A549 (cell line): ENCODE results near the gene TUBD1. TPM values are rescaled to one million over a fixed set of nuclear protein-coding genes. Genes with fewer than 3 reads are reported as not detected.
A peak's percentile ranks its signal among the peaks of the same experiment; 100 is the strongest.

Experiments used
- BCL3 ChIP-seq: fragments of >200 bp; sonication (Bioruptor Twin); formaldehyde crosslinking; IDR thresholded peaks from 3 replicates; pipeline ENCODE4 v1.6.1; 2016
- BHLHE40 ChIP-seq: IDR thresholded peaks from 2 replicates; pipeline ENCODE4 v1.6.1; 2012; ENCODE audit warnings: low read depth, low read length, inconsistent platforms
- CHD2 ChIP-seq: fragments of 150-350 bp; IDR thresholded peaks from 2 replicates; pipeline ENCODE4 v1.6.1; 2014; ENCODE audit warnings: low read length; ENCODE audit not compliant: partially characterized antibody
- CHD4 ChIP-seq: fragments of 200-600 bp; sonication (generic); IDR thresholded peaks from 2 replicates; pipeline ENCODE4 v1.6.1; 2016; ENCODE audit warnings: antibody characterized with exemption, mild to moderate bottlenecking, borderline replicate concordance
- CTCF ChIP-seq: fragments of >200 bp; sonication (Bioruptor Twin); formaldehyde crosslinking; IDR thresholded peaks from 3 replicates; pipeline ENCODE4 v1.5.1; 2016
- EHMT2 ChIP-seq: fragments of 200-600 bp; sonication (generic); IDR thresholded peaks from 2 replicates; pipeline ENCODE4 v1.6.1; 2016; ENCODE audit warnings: antibody characterized with exemption, low read depth, mild to moderate bottlenecking, moderate library complexity
- EP300 ChIP-seq, 2 experiments: fragments of >200 bp; sonication (Bioruptor Twin); formaldehyde crosslinking; IDR thresholded peaks; 2 replicates in 1 of 2; 3 replicates in 1 of 2; pipeline ENCODE4 v1.6.1; 2016 to 2017
- FOXS1 ChIP-seq: fragments of 250-450 bp; sonication (Bioruptor Pico); IDR thresholded peaks from 2 replicates; pipeline ENCODE4 v1.5.0; 2020; ENCODE audit warnings: mild to moderate bottlenecking, moderate library complexity
- HDAC2 ChIP-seq: fragments of 200-600 bp; sonication (generic); IDR thresholded peaks from 2 replicates; pipeline ENCODE4 v1.6.1; 2016
- HES2 ChIP-seq: fragments of >200 bp; sonication (Bioruptor Twin); formaldehyde crosslinking; IDR thresholded peaks from 2 replicates; pipeline ENCODE4 v1.6.1; 2016
- HEYL ChIP-seq: fragments of 250-450 bp; sonication (Bioruptor Pico); IDR thresholded peaks from 2 replicates; pipeline ENCODE4 v1.8.0; 2021; ENCODE audit warnings: mild to moderate bottlenecking, moderate library complexity
- HMGXB4 ChIP-seq: fragments of 250-450 bp; sonication (Bioruptor Pico); IDR thresholded peaks from 2 replicates; pipeline ENCODE4 v1.5.0; 2021; ENCODE audit warnings: mild to moderate bottlenecking, moderate library complexity, borderline replicate concordance
- JUN ChIP-seq, 2 experiments: fragments of >200 bp; sonication (Bioruptor Twin); formaldehyde crosslinking; IDR thresholded peaks; 2 replicates in 1 of 2; 3 replicates in 1 of 2; pipeline ENCODE4 v1.6.1; 2016 to 2017
- KDM1A ChIP-seq: fragments of 200-600 bp; sonication (generic); IDR thresholded peaks from 2 replicates; pipeline ENCODE4 v1.6.1; 2016; ENCODE audit warnings: low read depth, mild to moderate bottlenecking
- KDM5A ChIP-seq: fragments of 200-600 bp; sonication (generic); IDR thresholded peaks from 2 replicates; pipeline ENCODE4 v1.6.1; 2016; ENCODE audit warnings: antibody characterized with exemption, mild to moderate bottlenecking
- MAX ChIP-seq: IDR thresholded peaks from 2 replicates; pipeline ENCODE4 v1.6.1; 2012
- NFE2L2 ChIP-seq: fragments of 150-350 bp; conservative IDR thresholded peaks from 2 replicates; pipeline ENCODE4 v1.6.1; 2014; ENCODE audit warnings: low read length
- NPAS2 ChIP-seq: fragments of 250-450 bp; sonication (Bioruptor Pico); IDR thresholded peaks from 2 replicates; pipeline ENCODE4 v1.8.0; 2022; ENCODE audit warnings: mild to moderate bottlenecking, moderate library complexity, borderline replicate concordance
- POLR2AphosphoS2 ChIP-seq: conservative IDR thresholded peaks from 2 replicates; pipeline ENCODE4 v1.6.1; 2012; ENCODE audit warnings: low read length, improper control_type of control experiment, inconsistent platforms
- RFX5 ChIP-seq: fragments of 450-650 bp; IDR thresholded peaks from 2 replicates; pipeline ENCODE4 v1.7.1; 2014; ENCODE audit warnings: antibody characterized with exemption, mild to moderate bottlenecking, moderate library complexity
- RNF2 ChIP-seq: fragments of 200-600 bp; sonication (generic); IDR thresholded peaks from 2 replicates; pipeline ENCODE4 v1.6.1; 2016; ENCODE audit warnings: low read depth, mild to moderate bottlenecking, antibody characterized with exemption, moderate library complexity, borderline replicate concordance
- ZC3H11A ChIP-seq: fragments of 450-650 bp; IDR thresholded peaks from 2 replicates; pipeline ENCODE4 v1.6.1; 2014; ENCODE audit warnings: antibody characterized with exemption, mild to moderate bottlenecking
- ZFP36 ChIP-seq: fragments of 450-650 bp; IDR thresholded peaks from 2 replicates; pipeline ENCODE4 v1.6.1; 2014; ENCODE audit warnings: borderline replicate concordance; ENCODE audit not compliant: partially characterized antibody
- ZNF302 ChIP-seq: fragments of 250-450 bp; sonication (Bioruptor Pico); IDR thresholded peaks from 2 replicates; pipeline ENCODE4 v1.9.0; 2021; ENCODE audit warnings: inconsistent platforms, mild to moderate bottlenecking, moderate library complexity
- ZSCAN20 ChIP-seq: fragments of 250-450 bp; sonication (Bioruptor Pico); IDR thresholded peaks from 2 replicates; pipeline ENCODE4 v1.8.0; 2022; ENCODE audit warnings: mild to moderate bottlenecking, moderate library complexity
- polyA plus RNA-seq, 4 experiments: library from polyadenylated mRNA; depleted of rRNA in 3 of 4; stranded (reverse); fragments of >200 nt; fragmentation: RNase III in 1 of 4; extraction: RNeasy Plus Mini Kit Qiagen cat#74134 plus additional on column Dnase treatment in 1 of 4; gene quantifications; 2 replicates in 3 of 4; 3 replicates in 1 of 4; pipeline ENCODE4 v1.2.3, GENCODE V29; 2011 to 2017

The TUBD1 gene
- polyA plus RNA-seq, 2 of the 4 experiments (the other 2 are of a cell fraction), result 15.9 to 24.4 TPM

GRCh38 chr17:59829217-59830006 is 63.3 kb downstream of the TUBD1 start (continued):
- no peak for TF ChIP-seq ZFP36
- TF ChIP-seq ZC3H11A, result no peak
- no peak for TF ChIP-seq BHLHE40
- no peak for TF ChIP-seq KDM5A
- no peak for TF ChIP-seq CHD4
- no peak for TF ChIP-seq POLR2AphosphoS2
- peak; percentile 80; the same call in 1 of the 2 replicates for TF ChIP-seq MAX
- TF ChIP-seq FOXS1, result 0 out of 2 replicates have a peak, but pooled peaks have one; percentile 26
- no peak for TF ChIP-seq RNF2
- TF ChIP-seq HDAC2, result no peak
- TF ChIP-seq NFE2L2, result peak; percentile 83
- TF ChIP-seq ZNF302 (CRISPR knock-in tag), result peak; percentile 83
- no peak for TF ChIP-seq KDM1A
- peak; percentile 98 for TF ChIP-seq JUN (IDR thresholded peaks at IDR 0.05)
- no peak for TF ChIP-seq CHD2
- peak; percentile 99; a peak in 4 of 5 replicates for TF ChIP-seq EP300 (IDR thresholded peaks at IDR 0.05)
- TF ChIP-seq RFX5, result no peak
- TF ChIP-seq CTCF, result no peak
- no peak for TF ChIP-seq HES2
- no peak for TF ChIP-seq NPAS2 (CRISPR knock-in tag)
- TF ChIP-seq BCL3, result peak; percentile 85; the same call in 2 of the 3 replicates
- TF ChIP-seq EHMT2, result no peak
- peak; percentile 51; the same call in 1 of the 2 replicates for TF ChIP-seq HEYL
- 0 out of 2 replicates have a peak, but pooled peaks have one; percentile 62 for TF ChIP-seq ZSCAN20 (CRISPR knock-in tag)
- TF ChIP-seq HMGXB4, result 0 out of 2 replicates have a peak, but pooled peaks have one; percentile 62
